Measurements from ENCODE around the gene CKMT1A.

The CKMT1A gene

DNA sequence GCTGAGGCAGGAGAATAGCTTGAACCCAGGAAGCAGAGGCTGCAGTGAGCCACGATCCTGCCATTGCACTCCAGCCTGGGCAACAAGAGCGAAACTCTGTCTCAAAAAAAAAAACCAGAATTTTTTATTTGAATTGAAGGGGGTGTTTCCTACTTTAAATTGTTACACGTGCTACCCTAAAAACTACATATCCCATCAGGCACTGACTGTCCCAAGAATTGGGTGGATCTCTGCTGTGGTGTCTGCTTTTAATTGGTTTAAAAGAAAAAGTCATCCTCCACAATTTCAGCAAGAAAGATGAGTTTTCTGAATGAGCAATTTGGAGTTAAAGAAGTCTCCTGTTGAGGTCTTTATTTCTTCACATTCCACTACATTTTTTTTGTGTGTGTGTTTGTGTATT lies 54.7 kb downstream of the CKMT1A start:
- no peak for DNase-seq (ENCODE audit: low spot score)
